ENCODE data around the gene ST6GAL2.

ST6GAL2 gene

DNA sequence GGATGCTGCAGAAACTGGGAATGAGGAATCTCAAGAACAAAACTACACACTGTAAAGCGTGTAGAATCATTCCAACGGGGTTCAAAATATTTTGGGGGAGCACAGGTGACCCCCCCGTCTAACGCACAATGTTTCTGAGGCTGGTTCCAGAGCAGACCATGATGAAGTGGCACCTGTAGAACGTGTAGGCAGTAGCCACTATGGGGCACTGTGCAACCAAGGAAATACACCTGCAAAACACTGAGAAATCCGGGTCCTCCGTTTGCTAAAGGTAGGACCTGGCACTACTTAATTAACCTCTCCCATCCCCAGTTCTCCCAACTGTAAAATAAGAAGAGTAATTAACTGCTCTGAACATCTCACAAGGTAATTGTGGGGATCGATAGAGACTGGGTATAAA, 22.6 kb downstream of the ST6GAL2 start:
- no peak for FAIRE-seq

DNA sequence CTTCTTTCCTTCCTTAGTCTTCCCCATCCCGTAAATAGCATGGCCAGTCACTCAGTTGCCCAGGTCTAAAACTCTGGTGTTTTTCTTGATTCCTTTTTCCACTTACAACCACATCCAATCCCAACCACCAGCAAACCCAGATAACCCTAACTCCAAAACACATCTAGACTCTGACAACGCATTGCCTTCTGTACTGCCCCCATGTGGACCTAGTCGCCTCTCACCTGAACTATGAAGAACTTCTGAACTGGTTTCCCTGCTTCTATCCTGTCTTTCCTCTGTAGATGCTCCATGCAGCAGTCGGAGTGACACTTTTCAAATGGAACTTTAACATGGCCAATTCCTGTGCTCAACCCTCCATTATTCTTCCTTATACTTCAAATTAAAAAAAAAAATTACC, 26.5 kb downstream of the ST6GAL2 start:
- FAIRE-seq, result no peak

- FAIRE-seq, result no peak
Observed at GRCh38 chr2:106858810-106859209, 27.2 kb downstream of the ST6GAL2 start.

GRCh38 chr2:106857882-106858478, 28.0 kb downstream of the ST6GAL2 start:
- FAIRE-seq, result no peak

DNA sequence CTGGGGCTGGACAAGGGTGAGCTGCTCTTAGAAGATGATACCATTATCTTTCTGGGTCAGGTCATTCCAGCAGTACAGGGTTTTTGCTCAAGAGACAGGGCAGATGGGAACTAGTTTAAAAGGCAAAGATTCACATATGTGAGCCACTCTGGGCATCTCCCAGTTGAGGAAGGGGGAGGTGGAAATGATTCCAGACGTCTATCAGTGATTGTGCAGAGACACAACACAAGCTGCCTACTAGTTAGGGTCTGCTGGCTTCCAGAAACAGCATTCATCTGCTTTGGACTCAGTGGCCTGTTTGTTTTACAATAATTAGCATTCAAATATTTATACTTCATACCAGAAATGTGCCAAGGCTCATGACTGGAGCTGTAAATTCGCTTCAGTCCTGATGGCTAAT, 32.3 kb downstream of the ST6GAL2 start:
- FAIRE-seq, result no peak

GRCh38 chr2:106851881-106852501, 34.0 kb downstream of the ST6GAL2 start:
- FAIRE-seq, result no peak

- no peak for FAIRE-seq
Observed at GRCh38 chr2:106851087-106851874, 34.7 kb downstream of the ST6GAL2 start.

DNA sequence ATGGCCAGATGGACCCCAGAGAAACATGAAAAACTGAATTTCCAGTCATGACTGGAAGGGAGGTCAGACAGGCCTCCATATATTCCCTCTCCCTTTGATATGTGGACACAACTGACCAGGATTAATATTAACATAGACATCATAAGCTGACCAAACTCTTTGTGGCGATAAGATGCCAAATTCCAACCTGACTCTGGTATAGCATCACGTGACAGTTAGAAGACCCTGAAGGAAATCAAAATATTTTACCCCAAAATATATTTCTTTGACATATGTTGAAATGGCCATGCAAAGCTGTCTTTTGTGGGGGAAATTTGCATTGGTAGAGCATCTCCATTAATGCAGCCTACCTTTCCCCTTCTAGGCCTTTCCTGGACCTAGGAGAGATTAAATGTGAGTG, 36.7 kb downstream of the ST6GAL2 start:
- FAIRE-seq, result no peak

- no peak for FAIRE-seq
Observed at GRCh38 chr2:106847366-106847765, 38.6 kb downstream of the ST6GAL2 start.

- no peak for FAIRE-seq
Observed at GRCh38 chr2:106845716-106846115, 40.3 kb downstream of the ST6GAL2 start.

- no peak for FAIRE-seq
Observed at GRCh38 chr2:106843910-106844250, 42.1 kb downstream of the ST6GAL2 start.

- no peak for FAIRE-seq
Observed at GRCh38 chr2:106843001-106843909, 42.7 kb downstream of the ST6GAL2 start.

DNA sequence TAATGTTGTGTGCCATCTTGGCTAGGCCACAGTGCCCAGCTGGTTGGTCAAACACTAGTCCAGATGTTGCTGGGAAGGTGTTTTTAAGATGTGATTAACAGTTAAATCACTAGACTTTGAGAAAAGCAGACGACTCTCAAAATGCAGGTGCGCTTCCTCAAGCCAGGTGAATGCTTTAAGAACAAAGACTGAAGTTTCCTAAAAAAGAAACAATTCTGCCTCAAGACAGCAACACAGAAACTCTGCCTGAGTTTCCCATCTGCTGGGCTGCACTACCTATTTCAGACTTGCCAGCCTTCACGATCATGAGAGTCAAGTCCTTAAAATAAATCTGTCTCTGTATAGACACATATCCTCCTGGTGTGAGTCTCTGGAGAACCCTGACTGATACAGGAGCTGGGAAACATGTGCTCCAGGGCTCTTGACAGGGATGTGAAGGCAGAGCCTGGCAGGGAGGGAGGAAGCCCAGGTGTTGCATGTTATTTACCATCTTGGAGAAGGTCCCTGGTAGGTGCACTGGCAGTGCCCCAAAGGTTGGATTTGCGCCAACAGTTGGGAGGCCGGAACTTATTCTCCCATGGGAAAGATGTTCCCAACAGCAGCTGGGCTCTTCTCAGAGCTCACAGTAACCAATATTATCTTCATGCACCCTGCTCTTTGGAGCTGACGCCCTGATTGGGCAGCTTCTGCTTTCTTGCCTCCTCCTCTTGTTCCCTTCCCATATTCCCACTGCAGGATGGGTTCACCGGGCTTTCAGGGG, 43.9 kb downstream of the ST6GAL2 start:
- FAIRE-seq, result no peak

GRCh38 chr2:106840818-106841217, 45.1 kb downstream of the ST6GAL2 start:
- no peak for FAIRE-seq

GRCh38 chr2:106839849-106840595, 45.9 kb downstream of the ST6GAL2 start:
- FAIRE-seq, result no peak

DNA sequence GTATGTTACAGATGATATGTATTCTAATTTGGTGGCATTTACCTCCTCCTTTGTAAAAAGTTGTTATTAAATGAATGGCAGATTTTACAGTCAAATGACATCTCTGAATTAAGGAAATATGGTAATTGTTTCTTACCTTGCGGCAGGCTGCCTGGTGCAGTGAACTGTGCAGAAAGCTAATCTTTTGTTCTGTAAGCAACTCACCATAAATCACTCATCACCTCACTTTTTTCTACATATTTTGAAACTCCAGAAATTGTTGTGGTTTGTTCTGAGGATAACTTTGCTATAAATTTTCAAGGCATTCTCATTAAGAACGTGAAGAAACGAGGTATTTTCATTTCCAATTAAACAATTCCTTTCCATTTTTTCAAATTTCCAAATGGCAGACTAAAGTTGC, 52.7 kb downstream of the ST6GAL2 start:
- FAIRE-seq, result no peak

GRCh38 chr2:106831816-106832569, 54.0 kb downstream of the ST6GAL2 start:
- FAIRE-seq, result no peak

GRCh38 chr2:106831241-106831640, 54.7 kb downstream of the ST6GAL2 start:
- no peak for FAIRE-seq

GRCh38 chr2:106830191-106830590, 55.8 kb downstream of the ST6GAL2 start:
- FAIRE-seq, result no peak

DNA sequence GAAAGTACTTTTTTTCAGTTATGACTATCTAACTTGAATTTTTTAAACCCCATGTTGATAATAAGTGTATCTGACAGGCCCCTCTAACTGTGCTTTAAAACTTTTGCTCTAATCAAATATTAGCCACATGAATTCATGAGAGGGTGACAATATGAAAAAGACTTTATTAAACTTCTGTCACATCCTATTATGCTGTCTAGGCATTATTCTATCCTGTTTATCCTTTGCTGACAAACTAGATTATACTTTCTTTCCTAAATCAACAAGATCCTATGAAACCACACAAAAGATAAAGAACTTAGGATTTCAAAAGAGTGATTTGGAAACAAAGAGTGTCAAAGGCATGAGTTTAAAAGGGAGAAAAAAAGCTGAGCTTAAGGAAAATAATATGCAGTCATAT, 57.8 kb downstream of the ST6GAL2 start:
- FAIRE-seq, result no peak

DNA sequence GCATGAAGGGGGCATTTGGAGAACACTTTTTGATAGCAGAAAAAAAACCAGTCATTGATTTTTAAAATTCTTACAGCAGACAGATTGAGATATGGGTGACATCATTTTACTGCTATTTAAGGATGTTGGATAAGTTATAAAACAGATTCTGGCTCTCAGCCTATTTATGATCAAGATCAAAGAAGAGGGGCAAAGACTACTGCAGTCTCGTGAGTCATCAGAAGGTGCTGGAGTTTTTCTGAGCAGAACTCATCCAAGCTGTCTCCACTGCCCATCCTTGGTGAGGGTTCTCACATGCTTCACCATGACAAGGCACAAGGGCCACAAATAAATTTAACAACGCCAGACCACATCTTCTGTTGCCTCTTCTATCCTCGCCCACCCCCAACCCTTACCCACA, 58.8 kb downstream of the ST6GAL2 start:
- no peak for FAIRE-seq
